Stimulated activated naive CD8-positive, alpha-beta T cell treated with anti-CD3 and anti-CD28 coated beads, Interleukin-15, Interleukin-2, amounts not matched to agents 100 ng/mL and 50 ng/mL, for 24 hours (primary cell): ENCODE data around the gene CACNG4.

Source experiments
- H3K27ac Mint-ChIP-seq: one replicate; pipeline ENCODE4 v1.8.0; 2021; ENCODE audit warnings: mild to moderate bottlenecking, mixed read lengths
- H3K27me3 Mint-ChIP-seq: one replicate; pipeline ENCODE4 v1.8.0; 2021; ENCODE audit warnings: mixed read lengths
- H3K36me3 Mint-ChIP-seq: one replicate; pipeline ENCODE4 v1.8.0; 2021; ENCODE audit warnings: low read depth, mixed read lengths
- H3K4me1 Mint-ChIP-seq: one replicate; pipeline ENCODE4 v1.8.0; 2021; ENCODE audit warnings: low read depth, mixed read lengths
- H3K4me3 Mint-ChIP-seq: one replicate; pipeline ENCODE4 v1.8.0; 2021; ENCODE audit warnings: mild to moderate bottlenecking, mixed read lengths
- H3K9me3 Mint-ChIP-seq: one replicate; pipeline ENCODE4 v1.8.0; 2021; ENCODE audit warnings: mixed read lengths

The CACNG4 gene

DNA sequence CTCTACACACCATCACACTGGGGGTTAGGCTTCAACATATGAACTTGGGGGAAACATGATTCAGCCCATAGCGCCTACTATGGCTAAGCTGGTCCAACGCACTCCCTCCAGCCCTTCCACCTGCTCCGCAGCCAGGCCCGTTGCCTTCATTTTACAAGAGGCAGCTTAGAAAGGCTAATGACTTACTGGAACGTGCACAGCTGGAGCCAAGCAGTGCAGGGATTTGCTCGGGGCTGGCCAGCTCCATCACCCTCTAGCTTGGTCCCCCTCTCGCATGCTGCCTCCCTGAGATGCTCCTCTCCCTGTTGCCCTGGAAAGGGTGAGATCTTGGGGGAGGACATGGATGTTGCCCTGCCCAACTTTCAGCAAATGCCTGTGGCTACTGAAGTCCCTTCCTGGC is 77.0 kb downstream of the CACNG4 start:
- Mint-ChIP-seq H3K27ac (no peak overlapping the region), H3K36me3 (no peaks in the 10 kb centered on the region), H3K9me3 (no peaks in the 10 kb centered on the region), H3K4me3 (no peak overlapping the region), H3K27me3 (peaks cover 4% of the 10 kb centered on the region), H3K4me1 (peaks cover 1% of the 10 kb centered on the region)

- H3K36me3 Mint-ChIP-seq, result no peaks in the 10 kb centered on the region
- H3K4me3 Mint-ChIP-seq, result no peak overlapping the region
- H3K4me1 Mint-ChIP-seq, result no peaks in the 10 kb centered on the region
- peaks cover 4% of the 10 kb centered on the region for H3K27me3 Mint-ChIP-seq
- H3K27ac Mint-ChIP-seq, result no peak overlapping the region
- H3K9me3 Mint-ChIP-seq, result peaks cover 4% of the 10 kb centered on the region
Observed at GRCh38 chr17:67041941-67042899, 77.7 kb downstream of the CACNG4 start.

DNA sequence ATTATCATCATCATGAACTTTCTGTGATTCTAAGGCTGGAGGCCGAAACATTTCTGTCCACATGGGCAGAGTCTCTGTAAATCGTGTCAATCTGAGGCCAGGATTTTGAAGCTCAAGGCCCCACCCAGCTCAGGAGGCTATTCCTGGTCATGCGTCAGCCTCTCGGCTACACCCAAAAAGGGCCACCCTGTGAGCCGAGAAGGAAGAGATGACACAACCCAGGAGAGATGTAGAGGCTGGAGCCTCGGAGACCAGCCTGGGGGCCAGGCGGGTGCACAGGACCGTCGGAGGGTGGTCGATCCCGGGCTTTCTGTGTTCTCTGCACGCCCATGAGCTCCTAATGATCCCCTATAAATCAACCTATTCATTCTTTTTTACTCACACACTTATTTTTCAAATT is 78.8 kb downstream of the CACNG4 start:
- Mint-ChIP-seq H3K4me3 (no peak overlapping the region), H3K27me3 (no peaks in the 10 kb centered on the region), H3K9me3 (peaks cover 4% of the 10 kb centered on the region), H3K27ac (no peak overlapping the region), H3K36me3 (peaks cover 4% of the 10 kb centered on the region), H3K4me1 (no peaks in the 10 kb centered on the region)

DNA sequence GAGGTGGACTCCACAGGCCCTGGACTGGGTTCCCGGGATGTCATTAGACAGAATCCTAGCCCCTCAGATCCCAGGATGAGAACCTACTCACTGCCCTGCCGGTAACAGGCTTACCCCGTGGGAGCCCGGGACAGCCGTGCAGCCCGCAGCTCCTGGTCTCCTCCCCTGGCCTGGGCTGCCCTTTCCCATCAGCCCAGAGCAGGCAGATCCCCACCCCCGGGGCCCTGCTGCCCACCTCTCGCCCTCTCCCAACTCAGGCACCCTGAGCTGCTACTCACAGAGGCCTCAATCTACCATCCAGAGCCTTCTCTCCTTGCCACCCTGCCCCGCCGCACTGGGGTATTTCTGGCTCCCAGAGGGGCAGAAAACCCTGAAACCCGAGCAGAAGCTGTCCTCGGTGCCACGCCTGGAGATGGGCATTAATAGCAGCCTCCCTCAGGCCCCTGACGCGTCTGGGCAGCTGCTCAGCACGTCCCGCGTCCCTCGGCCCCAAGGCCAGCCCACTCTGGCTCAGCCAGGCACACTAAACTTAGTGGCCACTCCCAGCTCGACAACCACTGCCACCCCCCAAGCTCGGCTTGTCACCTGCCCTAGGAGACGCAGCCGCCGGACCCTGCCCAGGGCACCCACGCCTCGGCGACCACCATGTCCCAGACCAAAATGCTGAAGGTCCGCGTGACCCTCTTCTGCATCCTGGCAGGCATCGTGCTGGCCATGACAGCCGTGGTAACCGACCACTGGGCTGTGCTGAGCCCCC is 79.7 kb downstream of the CACNG4 start, which contains the start of gene CACNG1:
Gene CACNG1 (plus strand): TSS at position 539 of the 757 bp plus-strand sequence. CDS start 107 bp downstream, at position 646.
- H3K27ac Mint-ChIP-seq, result no peak within 1 kb of the TSS

DNA sequence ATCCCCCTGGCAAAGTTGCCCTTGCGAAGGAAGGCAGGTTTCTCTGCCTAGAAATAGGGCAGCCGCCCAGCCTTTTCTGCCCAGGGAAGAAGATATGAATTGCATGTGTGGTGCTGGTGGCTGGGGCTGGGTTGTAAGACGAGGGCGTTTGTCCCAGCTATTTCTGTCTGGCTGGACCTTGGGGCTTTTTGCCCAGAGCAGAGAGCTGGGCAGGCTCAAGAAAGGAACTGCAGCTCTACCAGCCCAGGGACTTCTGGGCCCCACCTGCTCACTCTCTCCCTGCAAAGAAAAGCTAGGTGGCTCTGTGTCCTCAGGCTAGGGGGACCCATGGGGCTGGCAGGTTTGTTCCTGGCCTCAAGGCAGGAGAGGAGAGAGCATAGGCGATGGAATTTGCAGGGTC is 80.4 kb downstream of the CACNG4 start:
- Mint-ChIP-seq H3K4me3 (no peak overlapping the region), H3K27me3 (no peaks in the 10 kb centered on the region), H3K27ac (no peak overlapping the region), H3K36me3 (peaks cover 9% of the 10 kb centered on the region), H3K9me3 (peaks cover 15% of the 10 kb centered on the region), H3K4me1 (no peaks in the 10 kb centered on the region)

More for the DNA sequence above, 79.7 kb downstream of the CACNG4 start, which contains the start of gene CACNG1:
- Mint-ChIP-seq H3K36me3 (peaks cover 9% of the 10 kb centered on the region), H3K27me3 (no peaks in the 10 kb centered on the region), H3K9me3 (peaks cover 11% of the 10 kb centered on the region), H3K4me1 (no peaks in the 10 kb centered on the region), H3K4me3 (no peak within 1 kb of the TSS)

DNA sequence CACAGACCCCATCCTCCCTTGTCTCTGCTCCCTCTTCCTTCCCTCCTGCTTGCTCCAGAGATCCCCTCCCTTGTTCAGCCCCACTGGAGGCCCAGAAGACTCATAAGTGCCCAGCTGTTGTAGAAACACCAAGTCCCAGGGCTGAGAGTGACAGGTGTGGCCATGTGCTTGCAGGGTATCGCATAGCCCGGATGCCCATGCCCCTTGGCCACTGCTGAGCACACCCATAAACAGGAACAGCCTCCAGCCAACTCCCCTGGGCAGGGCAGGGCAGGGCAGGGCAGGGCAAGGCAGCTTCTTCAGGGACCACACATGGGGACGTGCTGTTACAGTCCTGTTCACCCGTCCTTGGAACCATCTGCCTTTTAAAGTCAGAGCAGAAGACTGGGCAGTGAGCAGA is 81.9 kb downstream of the CACNG4 start:
- peaks cover 9% of the 10 kb centered on the region for H3K36me3 Mint-ChIP-seq
- H3K4me1 Mint-ChIP-seq, result no peaks in the 10 kb centered on the region
- H3K4me3 Mint-ChIP-seq, result no peak overlapping the region
- H3K9me3 Mint-ChIP-seq, result peaks cover 15% of the 10 kb centered on the region
- no peaks in the 10 kb centered on the region for H3K27me3 Mint-ChIP-seq
- H3K27ac Mint-ChIP-seq, result no peak overlapping the region

DNA sequence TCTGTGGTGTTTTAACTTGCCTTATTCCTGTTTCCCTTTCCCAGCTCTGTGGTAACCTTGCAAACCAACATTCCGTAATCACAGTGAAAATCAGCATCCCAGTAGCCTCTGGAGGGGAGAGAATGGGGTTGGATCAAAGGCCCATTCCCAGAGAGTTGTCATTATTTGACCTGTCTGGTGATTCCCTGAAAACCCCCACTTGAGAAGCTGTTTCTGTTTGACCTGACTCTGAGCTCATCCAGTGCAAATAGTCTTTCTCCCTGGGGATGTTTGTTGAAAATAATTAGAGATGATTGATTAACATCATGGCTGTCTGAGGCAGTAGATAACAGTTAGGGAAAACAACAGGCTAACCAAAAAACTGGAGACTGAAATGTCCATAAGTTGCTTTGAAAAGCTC is 82.9 kb downstream of the CACNG4 start:
- no peaks in the 10 kb centered on the region for H3K4me1 Mint-ChIP-seq
- H3K36me3 Mint-ChIP-seq, result peaks cover 9% of the 10 kb centered on the region
- no peaks in the 10 kb centered on the region for H3K27me3 Mint-ChIP-seq
- no peak overlapping the region for H3K4me3 Mint-ChIP-seq
- H3K9me3 Mint-ChIP-seq, result peaks cover 15% of the 10 kb centered on the region
- H3K27ac Mint-ChIP-seq, result no peak overlapping the region

- no peaks in the 10 kb centered on the region for H3K27me3 Mint-ChIP-seq
- H3K4me3 Mint-ChIP-seq, result no peak overlapping the region
- H3K4me1 Mint-ChIP-seq, result no peaks in the 10 kb centered on the region
- H3K9me3 Mint-ChIP-seq, result peaks cover 15% of the 10 kb centered on the region
- H3K36me3 Mint-ChIP-seq, result peaks cover 9% of the 10 kb centered on the region
- no peak overlapping the region for H3K27ac Mint-ChIP-seq
Observed at GRCh38 chr17:67049025-67049739, 84.7 kb downstream of the CACNG4 start.

- H3K9me3 Mint-ChIP-seq, result peaks cover 15% of the 10 kb centered on the region
- peaks cover 9% of the 10 kb centered on the region for H3K36me3 Mint-ChIP-seq
- no peak overlapping the region for H3K27ac Mint-ChIP-seq
- H3K27me3 Mint-ChIP-seq, result no peaks in the 10 kb centered on the region
- no peaks in the 10 kb centered on the region for H3K4me1 Mint-ChIP-seq
- H3K4me3 Mint-ChIP-seq, result no peak overlapping the region
Observed at GRCh38 chr17:67050066-67050465, 85.6 kb downstream of the CACNG4 start.

GRCh38 chr17:67050471-67051154 is 86.1 kb downstream of the CACNG4 start:
- Mint-ChIP-seq H3K4me1 (no peaks in the 10 kb centered on the region), H3K4me3 (no peak overlapping the region), H3K27ac (no peak overlapping the region), H3K27me3 (no peaks in the 10 kb centered on the region), H3K36me3 (peaks cover 9% of the 10 kb centered on the region), H3K9me3 (peaks cover 15% of the 10 kb centered on the region)

GRCh38 chr17:67051155-67051538 is 86.6 kb downstream of the CACNG4 start:
- no peaks in the 10 kb centered on the region for H3K27me3 Mint-ChIP-seq
- H3K27ac Mint-ChIP-seq, result no peak overlapping the region
- H3K9me3 Mint-ChIP-seq, result peaks cover 15% of the 10 kb centered on the region
- no peak overlapping the region for H3K4me3 Mint-ChIP-seq
- H3K4me1 Mint-ChIP-seq, result no peaks in the 10 kb centered on the region
- peaks cover 9% of the 10 kb centered on the region for H3K36me3 Mint-ChIP-seq

GRCh38 chr17:67051837-67052236 is 87.3 kb downstream of the CACNG4 start:
- H3K27me3 Mint-ChIP-seq, result no peaks in the 10 kb centered on the region
- H3K36me3 Mint-ChIP-seq, result peaks cover 9% of the 10 kb centered on the region
- no peaks in the 10 kb centered on the region for H3K4me1 Mint-ChIP-seq
- no peak overlapping the region for H3K4me3 Mint-ChIP-seq
- no peak overlapping the region for H3K27ac Mint-ChIP-seq
- peaks cover 14% of the 10 kb centered on the region for H3K9me3 Mint-ChIP-seq

DNA sequence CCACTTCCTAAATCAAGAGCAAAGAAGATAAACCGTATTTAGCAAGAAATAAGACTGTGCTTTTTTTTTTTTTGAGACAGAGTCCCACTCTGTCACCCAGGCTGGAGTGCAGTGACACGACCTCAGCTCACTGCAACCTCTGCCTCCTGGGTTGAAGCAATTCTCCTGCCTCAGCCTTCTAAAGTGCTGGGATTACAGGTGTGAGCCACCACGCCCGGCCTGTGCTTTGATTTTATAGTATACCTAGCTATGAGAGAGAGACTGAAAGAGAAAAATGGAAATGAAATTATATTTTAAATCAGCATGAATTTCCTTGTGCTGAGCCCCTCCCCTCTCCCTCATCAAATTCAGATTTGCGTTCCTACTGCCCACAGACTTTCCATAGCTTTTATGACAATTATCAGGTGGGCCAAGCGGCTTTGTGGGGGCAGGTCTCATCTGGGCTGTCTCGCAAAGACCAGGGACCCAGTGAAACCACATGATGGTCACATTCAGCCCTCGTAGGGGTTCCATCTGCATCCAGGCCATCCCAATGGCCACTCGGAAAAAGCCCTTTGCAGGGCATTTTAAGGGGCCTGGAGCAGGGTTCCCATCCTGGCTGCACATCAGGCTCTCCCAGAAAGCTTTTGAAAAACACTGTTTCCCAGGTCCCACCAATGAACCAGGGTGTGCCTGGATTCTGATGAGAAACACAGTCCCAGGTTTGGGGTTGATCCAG is 88.4 kb downstream of the CACNG4 start:
- no peaks in the 10 kb centered on the region for H3K27me3 Mint-ChIP-seq
- no peak overlapping the region for H3K27ac Mint-ChIP-seq
- H3K36me3 Mint-ChIP-seq, result peaks cover 7% of the 10 kb centered on the region
- H3K9me3 Mint-ChIP-seq, result peaks cover 11% of the 10 kb centered on the region
- H3K4me3 Mint-ChIP-seq, result no peak overlapping the region
- H3K4me1 Mint-ChIP-seq, result no peaks in the 10 kb centered on the region
